ENCODE results near the gene RRM2.
"Not testable (repeated sequence)": the region's sequence is repeated elsewhere in the genome, so short reads cannot be mapped to it uniquely, and the experiment has no call there.

The RRM2 gene

GRCh38 chr2:10091182-10091888, 31.2 kb upstream of the RRM2 start:
- DNase-seq (ENCODE audit: low read depth) = no peak

- not testable (repeated sequence) for DNase-seq (ENCODE audit: low read depth)
Measured at GRCh38 chr2:10091889-10092244, 30.7 kb upstream of the RRM2 start.

- DNase-seq (ENCODE audit: low read depth) = no peak
Measured at GRCh38 chr2:10094271-10094814, 28.2 kb upstream of the RRM2 start.

GRCh38 chr2:10095175-10095574, 27.4 kb upstream of the RRM2 start:
- DNase-seq (ENCODE audit: low read depth) = no peak

DNA sequence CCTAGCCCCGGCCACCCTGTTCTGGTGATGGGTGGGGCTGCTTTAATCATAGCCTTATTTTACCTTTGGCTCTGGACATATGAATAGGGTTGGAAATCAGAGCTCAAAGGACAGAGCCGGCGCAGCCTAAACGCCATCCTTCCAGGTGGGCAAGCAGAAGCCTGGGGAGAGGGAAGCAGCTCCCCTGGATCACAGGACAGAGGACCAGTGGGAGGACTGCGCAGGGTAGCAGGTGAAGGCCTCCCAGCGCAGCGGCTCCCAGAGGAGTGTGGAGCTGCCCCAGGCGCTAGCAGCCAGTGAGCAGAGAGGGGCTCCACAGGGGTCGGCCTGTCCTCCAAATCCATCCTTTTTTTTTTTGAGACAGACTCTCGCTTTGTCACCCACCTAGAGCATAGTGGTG, 25.9 kb upstream of the RRM2 start:
- DNase-seq (ENCODE audit: low read depth) = no peak

DNA sequence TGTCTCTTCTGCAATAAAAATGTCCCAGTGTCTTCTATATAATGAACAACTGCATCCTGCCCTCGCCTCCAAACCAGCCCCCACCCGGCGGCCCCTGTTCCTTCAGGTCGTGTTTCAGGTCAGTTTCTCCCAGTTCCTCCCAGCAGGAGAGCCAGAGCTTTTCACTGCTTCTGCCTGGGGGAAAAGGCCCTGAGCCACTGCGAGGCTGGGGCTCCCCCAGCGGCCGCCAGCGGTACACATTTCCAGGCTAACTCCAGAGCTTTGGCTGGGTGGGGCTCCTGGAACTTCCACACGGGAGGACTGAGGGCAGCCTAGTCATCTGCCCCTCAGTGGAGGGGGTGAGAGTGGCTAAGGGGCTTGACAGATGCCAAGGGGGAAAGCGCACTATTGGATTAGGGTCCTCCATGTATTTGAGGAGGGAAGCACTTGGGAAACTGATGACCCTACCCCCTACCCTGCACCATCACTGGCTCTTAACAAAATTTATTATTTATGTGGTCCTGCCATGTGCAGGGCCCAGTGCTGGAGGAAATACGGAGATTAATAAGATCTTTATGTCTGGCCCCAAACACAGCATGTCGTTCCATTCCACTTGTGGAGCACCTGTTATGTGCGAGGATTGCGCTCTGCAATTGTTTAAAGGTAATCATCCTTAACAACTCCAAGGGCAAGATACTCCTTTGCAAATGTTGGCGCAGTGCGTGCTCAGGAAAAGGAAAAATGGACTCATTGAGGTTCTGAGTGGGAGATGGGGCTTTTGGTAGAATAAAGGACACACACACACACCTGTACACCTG, 25.0 kb upstream of the RRM2 start:
- DNase-seq (ENCODE audit: low read depth) = no peak

- no peak for DNase-seq (ENCODE audit: low read depth)
Measured at GRCh38 chr2:10101491-10101890, 21.0 kb upstream of the RRM2 start.

- DNase-seq (ENCODE audit: low read depth) = no peak
Measured at GRCh38 chr2:10103179-10103578, 19.4 kb upstream of the RRM2 start.

DNA sequence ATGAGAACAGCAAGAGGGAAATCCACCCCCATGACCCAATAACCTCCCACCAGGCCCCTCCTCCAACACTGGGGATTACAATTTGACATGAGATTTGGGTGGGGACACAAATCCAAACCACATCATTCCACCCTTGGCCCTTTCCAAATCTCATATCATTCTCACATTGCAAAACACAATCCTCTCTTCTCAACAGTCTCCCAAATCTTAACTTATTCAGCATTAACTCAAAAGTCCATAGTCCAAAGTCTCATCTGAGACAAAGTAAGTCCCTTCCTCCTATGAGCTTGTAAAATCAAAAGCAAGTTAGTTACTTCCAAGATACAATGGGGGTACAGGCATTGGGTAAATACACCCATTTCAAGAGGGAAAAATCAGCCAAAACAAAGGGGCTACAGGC, 17.6 kb upstream of the RRM2 start:
- not testable (repeated sequence) for DNase-seq (ENCODE audit: low read depth)

DNA sequence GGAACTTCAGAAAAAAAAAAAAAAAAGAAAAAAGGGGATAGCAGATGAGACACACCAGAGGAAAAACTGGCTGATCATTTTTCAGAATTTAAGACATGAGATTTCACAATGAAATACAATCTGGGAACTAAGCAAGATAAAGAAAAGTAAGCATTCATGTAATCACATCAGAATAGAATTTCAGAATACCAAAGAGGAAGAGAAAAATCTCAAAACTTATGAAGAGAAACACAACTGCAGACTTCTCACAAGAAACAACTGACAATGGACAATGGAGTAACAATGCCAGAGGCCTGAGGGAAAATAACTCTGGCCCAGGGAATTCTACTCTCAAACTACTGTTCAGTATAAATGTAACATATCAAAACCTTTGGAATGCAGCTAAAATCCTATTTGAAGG, 13.2 kb upstream of the RRM2 start:
- DNase-seq (ENCODE audit: low read depth) = no peak

DNA sequence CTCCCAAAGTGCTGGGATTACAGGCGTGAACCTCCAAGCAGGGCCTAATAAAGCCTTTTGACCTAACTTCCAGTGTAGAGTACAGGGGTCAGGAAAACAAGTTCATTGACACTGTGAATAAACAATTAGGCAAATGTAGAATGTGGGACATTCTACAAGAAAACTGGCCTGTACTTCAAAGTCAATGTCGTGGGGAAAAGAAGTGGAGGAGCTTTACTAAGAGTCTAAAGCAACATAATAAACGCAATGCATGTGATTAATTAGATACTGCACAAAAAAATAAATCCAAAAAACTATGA, 3.6 kb upstream of the RRM2 start:
- DNase-seq (ENCODE audit: low read depth) = no peak

DNA sequence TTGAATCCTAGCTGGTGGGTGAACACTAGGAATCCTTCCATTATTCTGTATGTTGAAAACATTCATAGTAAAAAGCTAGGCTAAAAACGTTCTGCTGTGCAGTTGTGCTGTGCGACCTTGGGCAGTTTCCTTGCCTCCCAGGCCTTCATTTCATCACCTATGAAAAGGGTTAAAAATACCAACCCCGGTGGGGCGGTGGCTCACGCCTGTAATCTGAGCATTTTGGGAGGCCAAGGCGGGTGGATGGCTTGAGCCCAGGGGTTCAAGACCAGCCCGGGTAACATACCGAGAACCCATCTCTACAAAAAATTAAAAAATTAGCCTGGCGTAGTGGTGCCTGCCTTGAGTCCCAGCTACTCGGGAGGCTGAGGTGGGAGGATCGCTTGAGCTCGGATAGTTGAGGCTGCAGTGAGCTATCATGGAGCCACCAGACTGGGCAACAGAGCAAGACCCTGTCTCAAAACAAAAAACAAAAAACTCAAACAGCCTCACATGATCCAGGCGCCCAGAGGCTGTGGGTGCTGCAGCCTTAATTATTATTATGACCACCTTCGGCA, 2.9 kb upstream of the RRM2 start:
- no peak for DNase-seq (ENCODE audit: low read depth)

DNA sequence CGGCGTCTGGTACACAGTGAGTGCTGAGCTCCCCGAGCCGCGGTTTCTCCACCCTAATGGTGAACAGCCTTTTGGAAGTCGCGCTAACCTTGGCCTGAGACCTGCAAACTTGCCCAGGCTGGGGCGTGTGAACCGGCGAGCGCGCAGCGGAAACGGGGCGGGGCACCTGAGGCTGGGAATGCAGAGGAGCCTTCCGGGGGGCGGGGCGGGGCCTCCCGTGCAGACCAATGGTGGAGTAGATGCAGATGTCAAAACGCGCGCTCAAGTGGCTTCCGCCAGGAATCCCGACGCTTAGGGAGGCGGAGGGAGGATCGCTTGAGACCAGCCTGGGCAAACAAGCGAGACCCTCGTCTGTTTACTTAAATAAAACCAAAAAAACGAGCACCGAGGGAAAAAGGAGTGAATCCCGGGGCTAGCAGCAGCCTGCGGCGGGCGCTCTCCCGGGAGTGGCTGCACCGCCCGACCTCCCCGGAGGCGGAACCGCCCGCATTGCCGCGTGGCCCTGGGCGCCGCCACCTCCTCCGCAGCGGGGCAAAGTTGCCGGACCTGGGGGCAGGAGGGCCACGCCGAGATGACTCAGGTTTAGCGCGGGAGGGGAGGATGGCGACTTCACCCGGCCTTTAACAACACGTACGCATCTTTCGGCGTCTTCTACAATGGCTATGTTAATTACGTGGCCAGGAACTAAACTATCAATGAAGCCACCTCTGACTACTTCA, 2.2 kb upstream of the RRM2 start:
- DNase-seq (ENCODE audit: low read depth) = peak; percentile 74

GRCh38 chr2:10120877-10121574, 1.5 kb upstream of the RRM2 start:
- no peak for DNase-seq (ENCODE audit: low read depth)

- DNase-seq (ENCODE audit: low read depth) = no peak
Measured at GRCh38 chr2:10123281-10123680, 742 bp downstream of the RRM2 start.

- no peak for DNase-seq (ENCODE audit: low read depth)
Measured at GRCh38 chr2:10124538-10125045, 2.1 kb downstream of the RRM2 start.

- no peak for DNase-seq (ENCODE audit: low read depth)
Measured at GRCh38 chr2:10125842-10126631, 3.5 kb downstream of the RRM2 start.

DNA sequence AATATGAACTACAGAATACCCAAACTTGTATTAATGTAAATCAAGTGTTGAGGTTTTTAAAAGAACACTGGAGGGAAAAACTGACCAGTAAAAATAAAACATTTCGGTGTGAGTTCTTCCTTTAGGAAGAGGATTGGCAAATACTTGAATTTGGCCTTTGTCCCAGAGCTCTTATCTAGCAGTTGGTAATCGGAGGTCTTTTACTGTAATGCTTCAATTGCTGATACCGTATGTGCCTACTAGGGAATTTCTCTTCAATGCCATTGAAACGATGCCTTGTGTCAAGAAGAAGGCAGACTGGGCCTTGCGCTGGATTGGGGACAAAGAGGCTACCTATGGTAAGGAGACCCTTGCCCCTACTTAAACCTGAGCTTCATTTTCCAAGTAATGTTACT, 4.1 kb downstream of the RRM2 start:
- DNase-seq (ENCODE audit: low read depth) = no peak

- DNase-seq (ENCODE audit: low read depth) = no peak
Measured at GRCh38 chr2:10128420-10128819, 5.9 kb downstream of the RRM2 start.

DNA sequence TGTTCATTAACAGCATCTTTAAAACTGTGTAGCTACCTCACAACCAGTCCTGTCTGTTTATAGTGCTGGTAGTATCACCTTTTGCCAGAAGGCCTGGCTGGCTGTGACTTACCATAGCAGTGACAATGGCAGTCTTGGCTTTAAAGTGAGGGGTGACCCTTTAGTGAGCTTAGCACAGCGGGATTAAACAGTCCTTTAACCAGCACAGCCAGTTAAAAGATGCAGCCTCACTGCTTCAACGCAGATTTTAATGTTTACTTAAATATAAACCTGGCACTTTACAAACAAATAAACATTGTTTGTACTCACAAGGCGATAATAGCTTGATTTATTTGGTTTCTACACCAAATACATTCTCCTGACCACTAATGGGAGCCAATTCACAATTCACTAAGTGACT, 7.0 kb downstream of the RRM2 start:
- DNase-seq (ENCODE audit: low read depth) = no peak

DNA sequence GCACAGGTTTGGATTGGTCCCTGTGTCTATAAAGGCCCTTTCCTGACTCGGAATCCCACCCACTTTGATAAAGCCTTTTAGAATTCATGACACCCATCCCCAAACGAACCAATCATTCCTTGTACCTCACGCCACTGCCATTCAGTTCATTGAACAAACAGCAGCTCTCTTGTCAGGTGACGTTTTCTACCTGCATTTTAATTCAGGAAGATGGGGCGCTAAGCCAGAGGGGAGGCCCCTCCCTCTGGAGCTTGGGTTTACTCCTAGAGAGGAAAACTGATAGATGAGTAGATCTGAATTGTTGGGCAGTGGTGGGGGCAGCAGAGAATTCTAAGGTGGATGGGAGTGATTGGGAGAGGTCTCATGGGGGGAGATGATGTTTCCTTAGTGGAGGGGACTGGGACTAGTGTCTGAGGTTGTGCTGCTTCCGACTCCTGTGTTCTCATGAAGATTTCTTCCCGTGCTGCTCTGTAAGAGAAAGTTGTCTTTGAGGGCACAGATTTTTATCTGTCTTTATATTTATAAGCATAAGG, 9.6 kb downstream of the RRM2 start:
- DNase-seq (ENCODE audit: low read depth) = no peak

Data from GM04504 (cell line).